NCI-H1105 (cell line): ENCODE results near the gene LRRC28.
A peak's percentile ranks its signal among the peaks of the same experiment; 100 is the strongest.

Experiments used
- DNase-seq: peaks from one replicate; lab custom pipeline; 2025; lab: John Stamatoyannopoulos, UW

The LRRC28 gene

GRCh38 chr15:99249270-99249841, 1.9 kb upstream of the LRRC28 start, which contains the start of gene TTC23:
Gene TTC23, minus strand, starts transcription at chr15:99249581. Its CDS starts 20,869 bp downstream, at chr15:99228712.
- no peak for DNase-seq

GRCh38 chr15:99250001-99250400, 1.3 kb upstream of the LRRC28 start:
- DNase-seq: no peak

GRCh38 chr15:99250494-99250856, 806 bp upstream of the LRRC28 start:
- no peak for DNase-seq

- no peak for DNase-seq
These were observed 1.0 kb downstream of the LRRC28 start for GRCh38 chr15:99252326-99252725.

GRCh38 chr15:99253381-99254090, 2.3 kb downstream of the LRRC28 start:
- DNase-seq: no peak

- DNase-seq: no peak
These were observed 5.9 kb downstream of the LRRC28 start for GRCh38 chr15:99257107-99257750.

GRCh38 chr15:99264125-99264524, 12.8 kb downstream of the LRRC28 start:
- DNase-seq: no peak

- no peak for DNase-seq
These were observed 14.3 kb downstream of the LRRC28 start for GRCh38 chr15:99265541-99266070.

GRCh38 chr15:99267957-99268356, 16.7 kb downstream of the LRRC28 start:
- DNase-seq: no peak

- no peak for DNase-seq
These were observed 17.1 kb downstream of the LRRC28 start for GRCh38 chr15:99268431-99268830.

- no peak for DNase-seq
These were observed 22.5 kb downstream of the LRRC28 start for GRCh38 chr15:99273801-99274200.

- DNase-seq: no peak
These were observed 23.8 kb downstream of the LRRC28 start for GRCh38 chr15:99275061-99275460.

GRCh38 chr15:99275525-99276128, 24.3 kb downstream of the LRRC28 start:
- no peak for DNase-seq

- DNase-seq: no peak
These were observed 28.0 kb downstream of the LRRC28 start for GRCh38 chr15:99279290-99279689.

- no peak for DNase-seq
These were observed 28.5 kb downstream of the LRRC28 start for GRCh38 chr15:99279827-99280226.

GRCh38 chr15:99282121-99282520, 30.8 kb downstream of the LRRC28 start:
- no peak for DNase-seq

GRCh38 chr15:99282586-99282985, 31.3 kb downstream of the LRRC28 start:
- DNase-seq: no peak

GRCh38 chr15:99283717-99284116, 32.4 kb downstream of the LRRC28 start:
- no peak for DNase-seq

- no peak for DNase-seq
These were observed 40.4 kb downstream of the LRRC28 start for GRCh38 chr15:99291643-99292042.

- DNase-seq: no peak
These were observed 44.6 kb downstream of the LRRC28 start for GRCh38 chr15:99295840-99296239.

- no peak for DNase-seq
These were observed 45.1 kb downstream of the LRRC28 start for GRCh38 chr15:99296386-99296785.

- DNase-seq: peak; percentile 59
These were observed 52.6 kb downstream of the LRRC28 start for GRCh38 chr15:99303907-99304306.
